ENCODE results near the gene PARD6B.

PARD6B gene

DNA sequence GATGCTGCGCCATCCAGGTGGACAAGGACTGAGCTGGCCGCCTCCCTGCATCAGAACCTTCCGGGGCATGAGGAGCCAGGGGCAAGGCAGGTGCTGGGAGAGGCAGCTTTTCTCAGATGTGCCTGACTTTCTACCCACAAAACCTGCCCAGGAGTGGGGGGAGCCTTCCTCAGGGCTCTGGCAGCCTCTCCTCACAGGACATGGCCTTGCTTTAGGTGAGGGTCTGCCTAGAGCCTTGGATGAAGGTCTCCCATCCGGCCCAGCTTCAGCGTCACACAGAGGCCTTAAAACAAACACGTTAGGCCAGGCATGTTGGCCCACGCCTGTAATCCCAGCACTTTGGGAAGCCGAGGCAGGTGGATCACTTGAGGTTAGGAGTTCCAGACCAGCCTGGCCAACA lies 70.9 kb downstream of the PARD6B start:
- no peak for ATAC-seq
- TF ChIP-seq OSR1 (CRISPR knock-in tag; IDR thresholded peaks at IDR 0.05) = no peak

DNA sequence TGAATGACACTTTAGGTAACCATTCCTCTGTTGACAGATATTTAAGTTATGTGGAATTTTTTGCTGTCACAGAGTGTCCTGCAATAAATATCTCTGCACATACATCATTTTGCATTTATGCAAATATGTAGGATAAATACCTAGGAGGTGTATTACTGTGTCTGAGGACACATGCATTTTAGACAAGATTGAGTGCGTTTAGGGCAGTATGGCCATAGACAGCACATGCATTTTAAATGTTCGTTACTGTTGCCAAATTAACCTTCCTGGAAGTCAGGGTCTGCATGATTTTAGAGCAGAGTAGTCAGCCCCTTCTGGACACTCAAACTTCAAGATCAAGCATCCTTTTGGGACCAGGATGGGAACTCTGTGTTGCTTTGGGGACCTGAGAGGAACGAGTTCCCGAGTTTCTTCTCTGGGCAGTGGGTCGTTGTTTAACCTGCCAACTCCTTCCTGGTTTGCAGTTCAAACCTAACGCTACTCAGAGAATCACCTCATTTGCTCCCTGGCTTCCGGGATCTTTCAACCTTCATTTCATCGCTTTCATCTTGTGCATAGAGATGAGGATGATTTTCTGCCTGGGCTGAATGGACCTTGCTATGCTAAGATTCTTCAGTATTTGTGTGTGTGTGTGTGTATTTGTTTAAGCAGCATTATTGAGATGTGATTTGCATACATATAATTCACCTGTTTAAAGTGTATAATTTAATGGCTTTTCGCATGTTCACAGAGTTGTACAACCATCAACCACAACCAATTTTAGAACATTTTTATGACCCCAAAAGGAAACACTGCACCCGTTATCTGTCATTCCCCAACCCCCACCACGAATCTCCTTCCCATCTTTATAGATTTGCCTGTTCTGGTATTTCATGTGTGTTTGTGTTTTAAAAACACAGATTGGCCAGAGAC lies 73.3 kb downstream of the PARD6B start:
- no peak for ATAC-seq
- TF ChIP-seq GLIS3 (CRISPR knock-in tag; IDR thresholded peaks at IDR 0.05) (no peak), OSR1 (CRISPR knock-in tag; IDR thresholded peaks at IDR 0.05) (no peak), RARB (CRISPR knock-in tag; IDR thresholded peaks at IDR 0.05) (no peak), ESRRG (CRISPR knock-in tag; IDR thresholded peaks at IDR 0.05) (no peak), ZFP3 (CRISPR knock-in tag; IDR thresholded peaks at IDR 0.05) (no peak)
- TF ChIP-seq, protein P1, sequence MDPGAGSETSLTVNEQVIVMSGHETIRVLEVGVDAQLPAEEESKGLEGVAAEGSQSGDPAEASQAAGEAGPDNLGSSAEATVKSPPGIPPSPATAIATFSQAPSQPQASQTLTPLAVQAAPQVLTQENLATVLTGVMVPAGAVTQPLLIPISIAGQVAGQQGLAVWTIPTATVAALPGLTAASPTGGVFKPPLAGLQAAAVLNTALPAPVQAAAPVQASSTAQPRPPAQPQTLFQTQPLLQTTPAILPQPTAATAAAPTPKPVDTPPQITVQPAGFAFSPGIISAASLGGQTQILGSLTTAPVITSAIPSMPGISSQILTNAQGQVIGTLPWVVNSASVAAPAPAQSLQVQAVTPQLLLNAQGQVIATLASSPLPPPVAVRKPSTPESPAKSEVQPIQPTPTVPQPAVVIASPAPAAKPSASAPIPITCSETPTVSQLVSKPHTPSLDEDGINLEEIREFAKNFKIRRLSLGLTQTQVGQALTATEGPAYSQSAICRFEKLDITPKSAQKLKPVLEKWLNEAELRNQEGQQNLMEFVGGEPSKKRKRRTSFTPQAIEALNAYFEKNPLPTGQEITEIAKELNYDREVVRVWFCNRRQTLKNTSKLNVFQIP (CRISPR knock-in tag; IDR thresholded peaks at IDR 0.05; ENCODE audit: borderline replicate concordance, low read depth) = no peak
- TF ChIP-seq, protein P2, sequence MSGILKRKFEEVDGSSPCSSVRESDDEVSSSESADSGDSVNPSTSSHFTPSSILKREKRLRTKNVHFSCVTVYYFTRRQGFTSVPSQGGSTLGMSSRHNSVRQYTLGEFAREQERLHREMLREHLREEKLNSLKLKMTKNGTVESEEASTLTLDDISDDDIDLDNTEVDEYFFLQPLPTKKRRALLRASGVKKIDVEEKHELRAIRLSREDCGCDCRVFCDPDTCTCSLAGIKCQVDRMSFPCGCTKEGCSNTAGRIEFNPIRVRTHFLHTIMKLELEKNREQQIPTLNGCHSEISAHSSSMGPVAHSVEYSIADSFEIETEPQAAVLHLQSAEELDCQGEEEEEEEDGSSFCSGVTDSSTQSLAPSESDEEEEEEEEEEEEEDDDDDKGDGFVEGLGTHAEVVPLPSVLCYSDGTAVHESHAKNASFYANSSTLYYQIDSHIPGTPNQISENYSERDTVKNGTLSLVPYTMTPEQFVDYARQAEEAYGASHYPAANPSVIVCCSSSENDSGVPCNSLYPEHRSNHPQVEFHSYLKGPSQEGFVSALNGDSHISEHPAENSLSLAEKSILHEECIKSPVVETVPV (CRISPR knock-in tag; IDR thresholded peaks at IDR 0.05) = no peak
- TF ChIP-seq, protein P3, sequence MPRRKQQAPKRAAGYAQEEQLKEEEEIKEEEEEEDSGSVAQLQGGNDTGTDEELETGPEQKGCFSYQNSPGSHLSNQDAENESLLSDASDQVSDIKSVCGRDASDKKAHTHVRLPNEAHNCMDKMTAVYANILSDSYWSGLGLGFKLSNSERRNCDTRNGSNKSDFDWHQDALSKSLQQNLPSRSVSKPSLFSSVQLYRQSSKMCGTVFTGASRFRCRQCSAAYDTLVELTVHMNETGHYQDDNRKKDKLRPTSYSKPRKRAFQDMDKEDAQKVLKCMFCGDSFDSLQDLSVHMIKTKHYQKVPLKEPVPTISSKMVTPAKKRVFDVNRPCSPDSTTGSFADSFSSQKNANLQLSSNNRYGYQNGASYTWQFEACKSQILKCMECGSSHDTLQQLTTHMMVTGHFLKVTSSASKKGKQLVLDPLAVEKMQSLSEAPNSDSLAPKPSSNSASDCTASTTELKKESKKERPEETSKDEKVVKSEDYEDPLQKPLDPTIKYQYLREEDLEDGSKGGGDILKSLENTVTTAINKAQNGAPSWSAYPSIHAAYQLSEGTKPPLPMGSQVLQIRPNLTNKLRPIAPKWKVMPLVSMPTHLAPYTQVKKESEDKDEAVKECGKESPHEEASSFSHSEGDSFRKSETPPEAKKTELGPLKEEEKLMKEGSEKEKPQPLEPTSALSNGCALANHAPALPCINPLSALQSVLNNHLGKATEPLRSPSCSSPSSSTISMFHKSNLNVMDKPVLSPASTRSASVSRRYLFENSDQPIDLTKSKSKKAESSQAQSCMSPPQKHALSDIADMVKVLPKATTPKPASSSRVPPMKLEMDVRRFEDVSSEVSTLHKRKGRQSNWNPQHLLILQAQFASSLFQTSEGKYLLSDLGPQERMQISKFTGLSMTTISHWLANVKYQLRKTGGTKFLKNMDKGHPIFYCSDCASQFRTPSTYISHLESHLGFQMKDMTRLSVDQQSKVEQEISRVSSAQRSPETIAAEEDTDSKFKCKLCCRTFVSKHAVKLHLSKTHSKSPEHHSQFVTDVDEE (CRISPR knock-in tag; IDR thresholded peaks at IDR 0.05) = no peak

DNA sequence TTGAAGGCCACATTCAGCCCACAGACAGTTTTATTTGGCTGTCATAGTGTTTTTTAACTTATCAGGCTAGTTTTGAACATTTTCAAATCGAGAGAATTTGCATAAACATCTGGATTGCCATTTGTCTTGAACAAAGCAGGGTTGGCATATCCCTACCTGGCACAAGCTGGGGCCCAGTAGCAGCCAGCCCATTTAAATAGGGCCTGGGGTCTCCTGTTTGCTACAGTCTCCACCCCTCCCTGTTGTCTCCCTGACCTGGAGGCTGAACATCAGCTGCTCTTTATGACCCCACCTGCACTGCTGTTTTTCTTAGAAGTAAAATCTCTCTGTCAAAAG lies 73.9 kb downstream of the PARD6B start:
- no peak for TF ChIP-seq ZFP30 (CRISPR knock-in tag; IDR thresholded peaks at IDR 0.05)
- TF ChIP-seq, protein P4, sequence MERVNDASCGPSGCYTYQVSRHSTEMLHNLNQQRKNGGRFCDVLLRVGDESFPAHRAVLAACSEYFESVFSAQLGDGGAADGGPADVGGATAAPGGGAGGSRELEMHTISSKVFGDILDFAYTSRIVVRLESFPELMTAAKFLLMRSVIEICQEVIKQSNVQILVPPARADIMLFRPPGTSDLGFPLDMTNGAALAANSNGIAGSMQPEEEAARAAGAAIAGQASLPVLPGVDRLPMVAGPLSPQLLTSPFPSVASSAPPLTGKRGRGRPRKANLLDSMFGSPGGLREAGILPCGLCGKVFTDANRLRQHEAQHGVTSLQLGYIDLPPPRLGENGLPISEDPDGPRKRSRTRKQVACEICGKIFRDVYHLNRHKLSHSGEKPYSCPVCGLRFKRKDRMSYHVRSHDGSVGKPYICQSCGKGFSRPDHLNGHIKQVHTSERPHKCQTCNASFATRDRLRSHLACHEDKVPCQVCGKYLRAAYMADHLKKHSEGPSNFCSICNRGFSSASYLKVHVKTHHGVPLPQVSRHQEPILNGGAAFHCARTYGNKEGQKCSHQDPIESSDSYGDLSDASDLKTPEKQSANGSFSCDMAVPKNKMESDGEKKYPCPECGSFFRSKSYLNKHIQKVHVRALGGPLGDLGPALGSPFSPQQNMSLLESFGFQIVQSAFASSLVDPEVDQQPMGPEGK (CRISPR knock-in tag; IDR thresholded peaks at IDR 0.05; ENCODE audit: borderline replicate concordance) = no peak
- TF ChIP-seq SNAI2 (CRISPR knock-in tag; IDR thresholded peaks at IDR 0.05) = no peak
- TF ChIP-seq, protein P3 (CRISPR knock-in tag; IDR thresholded peaks at IDR 0.05) = no peak
- TF ChIP-seq, protein P5, sequence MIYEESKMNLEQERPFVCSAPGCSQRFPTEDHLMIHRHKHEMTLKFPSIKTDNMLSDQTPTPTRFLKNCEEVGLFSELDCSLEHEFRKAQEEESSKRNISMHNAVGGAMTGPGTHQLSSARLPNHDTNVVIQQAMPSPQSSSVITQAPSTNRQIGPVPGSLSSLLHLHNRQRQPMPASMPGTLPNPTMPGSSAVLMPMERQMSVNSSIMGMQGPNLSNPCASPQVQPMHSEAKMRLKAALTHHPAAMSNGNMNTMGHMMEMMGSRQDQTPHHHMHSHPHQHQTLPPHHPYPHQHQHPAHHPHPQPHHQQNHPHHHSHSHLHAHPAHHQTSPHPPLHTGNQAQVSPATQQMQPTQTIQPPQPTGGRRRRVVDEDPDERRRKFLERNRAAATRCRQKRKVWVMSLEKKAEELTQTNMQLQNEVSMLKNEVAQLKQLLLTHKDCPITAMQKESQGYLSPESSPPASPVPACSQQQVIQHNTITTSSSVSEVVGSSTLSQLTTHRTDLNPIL (CRISPR knock-in tag; IDR thresholded peaks at IDR 0.05; ENCODE audit: low read depth) = no peak
- no peak for TF ChIP-seq ISL1 (CRISPR knock-in tag; IDR thresholded peaks at IDR 0.05)
- TF ChIP-seq PPARA (CRISPR knock-in tag; IDR thresholded peaks at IDR 0.05; ENCODE audit: borderline replicate concordance) = no peak
- no peak for TF ChIP-seq ZNF8 (CRISPR knock-in tag; IDR thresholded peaks at IDR 0.05)
- no peak for TF ChIP-seq RARB (CRISPR knock-in tag; IDR thresholded peaks at IDR 0.05)
- ATAC-seq = no peak
